HepG2 (cell line): ENCODE results near the gene KCTD5.

ENCODE experiments used
- CREB1 ChIP-seq, 2 experiments: fragments of 450-650 bp in 1 of 2; IDR thresholded peaks; 2 replicates each; pipeline ENCODE4 v1.6.1; 2016 to 2017; ENCODE audit warnings: control low read depth in 1 of 2, mild to moderate bottlenecking in 1 of 2, missing compliant biosample characterization in 1 of 2, missing genetic modification characterization in 1 of 2
- ELF1 ChIP-seq: sonication (generic); formaldehyde crosslinking; IDR thresholded peaks from 2 replicates; pipeline ENCODE4 v1.4.0; 2020; ENCODE audit warnings: missing genetic modification reagents
- POLR2A ChIP-seq, 2 experiments: IDR thresholded peaks; 2 replicates each; pipeline ENCODE4 v1.6.1; 2011; ENCODE audit warnings: low read depth in 2 of 2, low read length in 2 of 2, mild to moderate bottlenecking in 1 of 2, moderate library complexity in 1 of 2; ENCODE audit not compliant: insufficient read depth in 1 of 2
- ZNF274 ChIP-seq: sonication (generic); formaldehyde crosslinking; IDR thresholded peaks from 2 replicates; pipeline ENCODE4 v1.5.1; 2020; ENCODE audit warnings: mild to moderate bottlenecking, missing genetic modification reagents
- TF ChIP-seq, protein P1 (sequence below): sonication (generic); formaldehyde crosslinking; IDR thresholded peaks from 2 replicates; pipeline ENCODE4 v1.5.0; 2020; ENCODE audit warnings: mild to moderate bottlenecking, missing genetic modification reagents, moderate library complexity

DNA sequence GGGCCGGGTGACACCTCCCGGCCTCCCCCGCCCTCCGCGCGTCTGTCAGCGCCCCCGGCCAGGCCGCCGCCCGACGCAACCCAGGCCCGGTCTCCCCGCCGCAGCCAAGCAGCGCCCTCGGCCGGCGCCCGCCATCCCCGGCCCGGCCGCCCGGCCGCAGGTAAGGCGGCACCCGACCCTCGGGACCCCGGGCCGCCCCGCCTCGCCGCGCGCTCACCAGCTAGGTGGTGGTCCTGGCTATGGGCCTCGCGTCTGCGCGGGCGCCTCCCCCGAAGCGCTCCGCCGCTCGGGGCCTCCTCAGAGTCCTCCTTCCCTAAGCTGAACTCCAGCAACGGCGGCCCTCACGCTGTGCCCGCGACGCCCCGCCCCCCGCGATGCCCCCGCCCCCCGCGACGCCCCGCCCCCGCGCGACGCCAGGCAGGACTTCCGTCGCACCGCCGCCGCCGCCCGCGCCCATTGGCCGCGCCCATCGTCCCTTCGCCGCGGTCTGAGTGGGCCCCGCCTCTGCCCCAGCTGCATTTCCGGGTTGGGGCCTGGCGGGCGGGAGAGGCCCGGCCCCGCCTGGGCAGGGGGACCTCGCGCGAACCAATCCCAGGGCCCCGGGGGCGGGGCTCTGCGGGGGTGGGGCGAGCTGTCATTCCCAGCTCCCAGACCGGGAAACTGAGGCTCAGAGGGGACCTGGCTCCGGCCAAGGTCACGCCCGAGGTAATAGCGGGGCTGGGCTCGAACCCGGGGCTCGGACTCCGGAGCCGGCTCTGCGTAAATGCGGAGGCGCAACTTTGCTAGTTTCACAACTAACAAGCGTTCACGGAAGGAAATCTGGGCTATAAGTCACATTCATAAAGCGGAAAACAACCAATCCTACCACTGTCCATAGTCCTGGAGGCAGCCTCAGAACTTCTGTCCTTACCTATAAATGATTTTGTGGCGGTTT is 9.0 kb upstream of the KCTD5 start:
- TF ChIP-seq, protein P1, sequence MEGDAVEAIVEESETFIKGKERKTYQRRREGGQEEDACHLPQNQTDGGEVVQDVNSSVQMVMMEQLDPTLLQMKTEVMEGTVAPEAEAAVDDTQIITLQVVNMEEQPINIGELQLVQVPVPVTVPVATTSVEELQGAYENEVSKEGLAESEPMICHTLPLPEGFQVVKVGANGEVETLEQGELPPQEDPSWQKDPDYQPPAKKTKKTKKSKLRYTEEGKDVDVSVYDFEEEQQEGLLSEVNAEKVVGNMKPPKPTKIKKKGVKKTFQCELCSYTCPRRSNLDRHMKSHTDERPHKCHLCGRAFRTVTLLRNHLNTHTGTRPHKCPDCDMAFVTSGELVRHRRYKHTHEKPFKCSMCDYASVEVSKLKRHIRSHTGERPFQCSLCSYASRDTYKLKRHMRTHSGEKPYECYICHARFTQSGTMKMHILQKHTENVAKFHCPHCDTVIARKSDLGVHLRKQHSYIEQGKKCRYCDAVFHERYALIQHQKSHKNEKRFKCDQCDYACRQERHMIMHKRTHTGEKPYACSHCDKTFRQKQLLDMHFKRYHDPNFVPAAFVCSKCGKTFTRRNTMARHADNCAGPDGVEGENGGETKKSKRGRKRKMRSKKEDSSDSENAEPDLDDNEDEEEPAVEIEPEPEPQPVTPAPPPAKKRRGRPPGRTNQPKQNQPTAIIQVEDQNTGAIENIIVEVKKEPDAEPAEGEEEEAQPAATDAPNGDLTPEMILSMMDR, result no peak
- peak; percentile 88 for TF ChIP-seq ELF1
- no peak for TF ChIP-seq CREB1 (IDR thresholded peaks at IDR 0.05)
- no peak for TF ChIP-seq CREB1 (CRISPR knock-in tag; IDR thresholded peaks at IDR 0.05)
- TF ChIP-seq POLR2A (IDR thresholded peaks at IDR 0.05; ENCODE audit: insufficient read depth in 1 of 2, low read depth in 2 of 2, low read length in 2 of 2), result peak; percentile 52 to 69; a peak in 3 of 4 replicates
- TF ChIP-seq ZNF274 (CRISPR knock-in tag), result no peak
